HG02938 (cell line): ENCODE measurements around the gene KLHL6.

Experiments used
- ATAC-seq: cut with Tn5 transposase; IDR thresholded peaks from one replicate; pipeline ENCODE4 v1.9.1; 2021; ENCODE audit warnings: mild to moderate bottlenecking, moderate library complexity; ENCODE audit not compliant: unreplicated experiment

Gene KLHL6

DNA sequence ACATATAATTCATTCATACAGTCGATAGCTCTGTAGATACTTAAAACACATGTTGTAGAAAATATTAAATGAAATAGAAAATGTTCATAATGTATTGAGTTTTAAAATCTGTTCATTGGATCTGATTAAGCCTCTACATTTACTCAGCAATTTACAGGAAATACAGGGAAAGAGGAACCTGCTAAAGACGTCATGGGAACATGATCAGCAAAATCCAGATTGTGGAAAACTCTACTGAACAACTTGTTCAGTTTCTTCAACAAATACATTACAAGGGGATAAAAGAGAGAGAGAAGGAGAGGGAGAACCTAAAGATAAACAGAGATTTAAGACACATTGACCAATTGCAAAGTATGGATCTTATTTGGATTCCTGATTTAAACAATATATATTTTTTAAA, 46.7 kb downstream of the KLHL6 start:
- ATAC-seq, result no peak

DNA sequence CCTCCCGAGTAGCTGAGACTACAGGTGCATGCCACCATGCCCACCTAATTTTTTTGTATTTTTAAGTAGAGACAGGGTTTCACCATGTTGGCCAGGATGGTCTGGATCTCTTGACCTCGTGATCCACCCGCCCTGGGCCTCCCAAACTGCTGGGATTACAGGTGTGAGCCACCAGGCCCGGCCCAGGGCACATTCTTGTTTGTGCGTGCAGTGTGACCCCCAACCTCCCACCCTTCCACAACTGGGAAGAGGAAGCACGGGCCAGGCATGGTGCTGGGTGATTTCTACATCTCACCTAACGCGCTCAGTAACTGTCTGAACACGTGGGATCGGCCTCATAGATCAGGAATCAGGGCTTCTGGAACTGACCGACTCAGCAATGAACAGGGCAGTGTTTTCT, 48.0 kb downstream of the KLHL6 start:
- ATAC-seq, result no peak

DNA sequence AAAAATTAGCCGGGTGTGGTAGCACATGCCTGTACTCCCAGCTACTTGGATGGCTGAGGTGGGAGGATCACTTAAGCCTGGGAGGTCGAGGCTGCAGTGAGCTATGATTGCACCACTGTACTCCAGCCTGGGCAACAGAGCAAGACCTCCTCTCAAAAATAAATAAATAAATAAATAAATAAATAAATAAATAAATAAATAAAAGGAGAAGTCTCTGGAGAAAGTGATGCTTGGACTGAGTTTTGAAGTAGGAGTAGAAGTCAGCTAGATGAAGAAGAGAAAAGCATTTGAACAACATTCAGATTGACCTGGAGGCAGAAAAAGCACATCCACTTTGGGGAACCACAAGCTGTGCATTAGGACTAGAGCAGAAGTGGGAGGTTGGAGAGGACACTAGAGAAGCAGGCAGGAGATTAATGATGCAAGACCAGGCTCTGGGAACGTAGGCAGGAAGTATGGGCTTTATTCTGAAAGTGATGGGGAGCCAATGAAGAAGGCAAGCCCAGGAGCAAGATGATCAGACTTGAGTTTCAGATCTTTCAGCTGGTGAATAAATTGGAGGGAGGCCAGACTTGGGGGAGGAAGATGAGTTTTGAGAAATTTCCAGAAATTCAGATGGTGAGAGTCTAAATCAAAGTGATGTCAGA, 48.7 kb downstream of the KLHL6 start:
- no peak for ATAC-seq

DNA sequence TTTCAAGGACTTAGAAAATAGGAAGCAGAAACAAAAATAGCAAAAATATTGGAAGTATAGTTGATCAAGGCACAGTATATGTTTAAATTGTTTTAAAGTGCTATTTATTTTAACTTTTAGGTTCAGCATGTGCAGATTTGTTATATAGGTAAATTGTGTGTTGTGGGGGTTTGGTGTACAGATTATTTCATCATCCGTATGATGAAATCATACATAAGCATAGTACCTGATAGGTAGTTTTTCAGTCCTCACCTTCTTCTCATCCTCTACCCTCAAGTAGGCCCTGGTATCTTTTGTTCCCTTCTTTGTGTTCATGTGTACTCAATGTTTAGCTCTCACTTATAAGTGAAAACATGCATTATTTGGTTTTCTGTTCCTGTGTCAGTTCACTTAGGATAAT, 50.9 kb downstream of the KLHL6 start:
- ATAC-seq, result no peak

DNA sequence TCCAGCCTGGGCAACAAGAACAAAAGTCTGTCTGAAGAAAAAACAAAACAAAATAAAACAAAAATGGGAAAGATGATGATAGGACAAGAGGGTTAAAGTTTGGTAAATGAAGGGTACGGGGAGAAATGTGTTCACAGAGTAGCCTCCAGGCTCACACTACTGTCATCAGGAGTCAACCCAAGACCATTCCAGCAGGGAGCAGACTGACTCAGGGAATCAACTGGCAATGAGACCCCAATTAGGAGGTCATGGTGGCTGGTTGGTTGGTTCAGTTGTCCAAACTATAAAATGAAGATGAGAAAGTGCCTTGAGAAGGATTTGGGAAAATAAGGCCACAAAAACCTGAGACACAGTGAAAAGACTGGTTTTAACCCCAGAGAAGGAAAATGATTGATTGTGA, 51.8 kb downstream of the KLHL6 start:
- no peak for ATAC-seq

DNA sequence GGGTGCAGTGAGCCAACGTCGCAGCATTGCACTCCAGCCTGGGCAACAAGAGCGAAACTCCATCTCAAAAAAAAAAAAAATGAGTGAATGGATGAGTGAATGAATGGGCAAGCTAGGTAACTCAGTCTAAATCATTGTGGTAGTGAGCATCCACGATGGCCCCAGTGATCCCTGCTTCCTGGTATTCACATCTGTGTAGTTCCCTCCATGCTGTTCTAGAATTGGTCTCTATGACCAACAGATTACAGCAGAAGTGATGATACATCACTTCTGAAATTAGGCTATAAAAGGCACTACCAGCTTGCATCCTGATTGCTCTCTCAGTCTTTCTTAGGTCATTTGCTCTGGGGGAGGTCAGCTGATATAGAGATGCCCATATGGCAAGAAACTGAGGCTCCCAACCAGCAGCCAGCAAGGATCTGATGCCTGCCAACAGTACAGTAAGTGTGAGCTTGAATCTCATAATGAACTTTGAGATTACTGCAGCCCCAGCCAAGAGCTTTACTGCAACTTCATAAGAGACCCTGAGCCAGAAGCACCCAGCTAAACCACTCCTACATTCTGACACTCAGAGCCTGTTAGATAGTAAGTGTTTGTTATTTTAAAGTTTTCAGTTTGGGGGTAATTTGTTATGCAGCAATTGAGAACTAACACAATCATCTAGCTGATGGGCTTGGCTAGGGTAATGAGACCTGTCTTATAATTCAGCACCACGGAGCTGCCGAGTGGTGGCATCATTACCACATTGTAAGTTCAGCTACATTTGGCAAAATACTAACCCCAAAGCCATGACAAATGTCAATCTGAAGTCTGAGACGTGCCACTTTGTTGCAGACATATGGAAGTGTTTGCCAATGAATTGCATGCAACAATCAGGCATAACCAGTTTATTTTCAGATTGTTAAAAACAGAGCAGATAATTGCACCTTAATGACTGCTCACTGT, 53.0 kb downstream of the KLHL6 start:
- ATAC-seq, result no peak

DNA sequence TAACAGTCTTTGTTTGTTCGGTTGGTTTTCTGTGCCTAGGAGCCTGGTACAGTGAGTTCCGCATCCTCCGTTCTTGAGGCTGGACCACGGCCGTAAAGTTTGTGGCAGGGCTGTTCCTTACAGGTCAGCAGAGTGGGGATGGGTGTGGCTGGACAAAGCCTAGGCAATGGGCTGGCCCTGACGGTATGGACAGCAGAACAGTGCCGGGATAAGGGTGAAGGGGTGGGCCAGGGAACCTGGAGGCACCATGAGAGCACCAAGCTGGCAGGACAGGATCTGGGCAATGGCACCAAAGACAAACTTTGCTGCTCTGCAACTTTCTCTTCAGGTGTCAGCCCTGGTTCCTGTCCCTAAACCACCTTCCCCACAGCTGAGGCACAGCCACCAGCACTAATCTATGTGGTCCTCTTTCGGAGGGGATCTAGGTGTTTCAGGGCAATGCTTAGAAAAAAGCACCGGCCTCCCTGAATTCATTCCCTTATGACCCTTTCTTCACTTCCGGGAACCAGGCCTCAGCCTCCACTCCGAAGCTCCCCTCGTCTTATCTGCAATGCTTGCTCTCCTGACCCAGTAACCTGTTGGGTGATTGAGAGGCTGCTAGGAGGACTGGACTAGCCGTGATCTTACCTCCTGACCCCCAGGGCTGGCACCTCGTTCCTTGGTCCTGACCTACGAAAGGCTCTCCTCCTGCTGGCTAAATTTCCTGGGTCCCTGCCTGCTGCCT, 54.4 kb downstream of the KLHL6 start:
- ATAC-seq, result no peak

DNA sequence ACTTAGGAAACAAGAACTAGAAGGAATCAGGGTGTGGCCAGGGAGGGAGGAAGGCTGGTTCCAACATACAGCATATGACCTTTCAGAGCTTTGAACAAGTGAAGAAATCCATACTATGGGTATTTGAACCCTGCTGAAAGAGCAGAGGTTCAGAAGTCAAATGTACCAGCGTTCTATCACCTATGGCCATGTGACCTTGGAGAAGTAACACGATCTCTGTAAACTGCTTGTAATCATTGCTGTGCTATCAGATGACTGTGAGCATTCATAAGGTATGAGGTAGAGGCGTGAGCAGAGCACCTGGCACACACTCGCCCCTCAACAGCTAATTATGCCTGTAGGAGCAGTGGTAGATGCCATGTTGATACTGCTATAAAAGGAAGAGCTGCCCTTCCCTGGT, 55.2 kb downstream of the KLHL6 start:
- no peak for ATAC-seq

DNA sequence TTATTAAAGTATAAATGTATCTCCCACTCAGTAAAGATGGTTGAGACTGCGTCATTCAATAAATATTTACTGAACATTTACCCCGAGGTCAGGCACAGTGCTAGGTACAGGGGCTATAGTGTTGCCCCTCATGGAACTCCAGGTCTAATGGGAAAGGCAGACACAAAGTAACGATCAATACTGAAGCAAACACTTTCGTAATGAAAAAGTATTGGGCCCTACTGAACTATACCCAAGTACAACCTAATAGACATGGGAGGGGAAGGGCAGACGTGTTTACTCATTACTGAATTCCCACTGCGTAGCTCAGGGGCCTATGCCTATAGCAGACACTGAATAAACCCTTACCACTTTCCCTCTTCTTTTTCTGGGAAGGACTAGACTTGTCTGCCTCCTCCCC, 56.9 kb downstream of the KLHL6 start:
- no peak for ATAC-seq

DNA sequence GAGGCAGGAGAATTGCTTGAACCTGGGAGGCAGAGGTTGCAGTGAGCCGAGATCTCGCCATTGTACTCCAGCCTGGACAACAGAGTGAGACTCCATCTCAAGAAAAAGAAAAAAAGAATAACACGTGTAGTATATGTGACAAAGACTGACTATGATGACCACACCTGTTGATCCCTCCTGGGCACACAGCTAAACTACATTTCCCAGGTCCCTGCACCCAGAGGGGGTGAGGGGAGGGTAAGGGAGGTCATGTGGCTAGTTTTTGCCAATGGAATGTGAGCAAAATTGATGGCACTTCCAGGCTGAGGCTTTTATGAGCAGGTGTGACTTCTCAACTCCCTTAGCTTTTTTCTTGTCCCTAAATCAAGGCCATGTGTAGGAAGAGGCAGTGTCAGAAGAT, 58.2 kb downstream of the KLHL6 start:
- ATAC-seq, result no peak

DNA sequence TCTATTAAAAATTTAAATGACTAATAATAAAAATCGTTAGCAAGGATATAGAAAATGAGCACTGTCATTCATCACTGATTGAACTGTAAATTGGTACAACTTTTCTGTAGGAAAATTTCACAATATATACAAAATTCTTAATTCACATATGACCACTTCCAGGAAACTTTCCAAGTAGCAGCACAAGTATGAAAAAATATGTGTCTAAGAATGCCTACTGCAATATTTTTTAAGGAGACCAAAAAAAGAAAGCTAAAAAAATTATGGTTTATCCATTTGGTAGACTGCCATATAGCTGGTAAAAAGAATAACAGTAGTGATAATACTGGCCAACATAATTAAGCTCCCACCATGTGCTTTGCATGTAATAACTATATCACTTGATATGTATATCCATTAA, 59.2 kb downstream of the KLHL6 start:
- no peak for ATAC-seq

DNA sequence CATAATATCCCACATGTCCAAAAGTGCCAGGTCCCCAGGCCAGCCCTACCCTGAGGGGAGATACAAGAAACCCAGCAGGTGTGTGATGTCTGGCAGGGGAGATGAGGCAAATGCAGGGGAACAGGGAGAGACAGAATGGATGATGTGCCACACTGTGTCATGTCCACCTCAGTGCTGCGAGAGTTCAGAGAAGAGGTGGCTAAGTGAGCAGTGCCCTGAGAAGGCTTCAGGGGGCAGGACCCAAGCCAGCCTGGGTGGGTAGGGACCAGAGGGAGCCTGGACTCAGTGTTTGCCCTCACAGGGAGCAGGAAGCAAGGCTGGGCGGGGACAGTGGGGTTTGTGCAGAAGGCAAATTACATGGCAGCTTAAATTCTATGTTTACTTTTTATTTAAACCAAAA, 61.2 kb downstream of the KLHL6 start:
- no peak for ATAC-seq

DNA sequence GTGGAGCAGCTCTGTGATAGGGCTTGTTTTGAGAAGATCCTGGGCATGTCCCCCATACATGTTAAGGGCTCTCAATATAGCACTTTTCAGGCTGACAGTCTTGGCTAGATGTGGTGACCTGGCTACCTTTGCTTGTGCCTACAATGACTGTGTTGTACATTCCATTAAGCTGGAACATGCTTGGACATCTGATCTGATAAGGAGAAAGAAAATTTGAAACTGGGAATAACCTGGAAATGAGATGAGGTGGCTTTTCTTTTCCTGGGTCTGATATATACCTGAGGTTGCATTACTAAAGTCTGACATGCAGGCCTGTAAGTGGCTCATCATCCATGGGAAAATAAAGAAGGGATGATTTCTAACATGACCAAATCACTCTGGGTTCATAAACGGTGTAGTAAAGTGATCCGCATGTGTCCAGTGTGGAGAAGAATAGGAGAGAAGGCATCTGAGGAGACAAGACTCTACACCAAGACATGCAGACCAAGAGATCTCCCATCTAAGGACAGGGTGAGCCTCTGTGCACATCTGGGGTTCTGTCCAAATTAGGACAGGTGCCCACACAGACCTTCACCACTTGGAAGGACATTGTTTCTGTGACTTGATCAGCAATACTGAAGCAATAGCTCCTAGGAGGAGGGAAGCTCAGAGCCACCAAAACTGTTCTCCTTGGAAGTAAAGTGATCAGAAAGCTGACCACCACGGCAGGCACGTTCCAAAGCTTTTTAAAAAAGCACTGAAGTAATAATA, 62.0 kb downstream of the KLHL6 start:
- ATAC-seq, result no peak

DNA sequence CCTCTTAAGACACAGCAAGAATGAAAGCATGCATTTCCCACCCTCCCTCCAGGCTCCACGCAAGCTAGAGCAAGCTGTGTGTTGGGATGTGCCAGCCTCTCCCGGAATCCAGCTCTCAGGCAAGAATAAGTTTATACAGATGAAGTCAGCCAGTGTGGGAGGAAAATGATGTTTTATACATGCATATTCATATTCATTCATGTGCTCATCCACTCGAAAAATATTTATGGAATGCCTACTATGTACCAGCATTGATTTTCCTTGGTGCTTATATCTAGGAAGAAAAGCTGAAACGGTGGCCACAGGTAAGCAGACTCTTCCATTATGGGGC, 62.7 kb downstream of the KLHL6 start:
- no peak for ATAC-seq

DNA sequence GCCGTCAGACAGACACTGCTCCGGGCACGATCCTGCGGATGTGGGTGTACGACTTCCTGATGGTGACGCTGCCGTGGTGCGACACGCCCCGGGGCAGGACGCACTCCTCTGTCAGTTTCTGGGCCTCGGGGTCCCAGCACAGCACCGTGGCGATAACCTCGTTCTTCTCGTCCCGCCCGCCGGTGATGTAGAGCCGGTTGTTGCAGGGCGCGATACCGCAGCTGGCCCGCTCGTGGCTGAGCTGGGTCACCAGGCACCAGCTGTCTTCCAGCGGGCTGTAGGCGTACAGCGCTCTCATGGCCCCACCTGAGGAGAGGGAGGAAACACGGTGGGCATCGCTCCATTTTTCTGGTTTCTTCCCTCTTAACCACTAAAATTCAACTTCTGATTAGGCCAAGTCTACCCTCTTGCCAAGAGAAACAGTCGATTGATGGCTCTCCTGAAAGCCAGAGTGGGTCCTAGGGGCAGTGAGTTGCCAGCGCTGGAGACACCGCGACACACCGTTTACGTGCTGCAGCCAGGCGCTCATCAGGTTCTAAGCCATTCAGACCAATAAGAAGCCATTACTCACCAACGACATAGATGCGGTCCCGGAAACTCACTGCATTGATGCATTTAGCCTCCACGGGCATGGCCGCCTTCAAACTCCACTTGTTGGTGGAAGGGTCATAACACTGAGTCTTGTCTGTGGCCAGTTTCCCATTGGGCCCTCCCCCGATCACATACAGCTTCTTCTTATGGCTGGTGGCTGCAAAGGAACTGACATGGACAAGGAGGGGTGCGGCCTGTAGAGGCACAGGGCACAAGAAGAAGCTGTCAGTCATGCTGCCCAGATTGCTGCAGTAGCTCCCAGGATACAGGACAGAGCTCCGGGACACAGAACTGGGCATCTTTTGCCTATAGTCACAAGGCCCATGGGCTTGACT, 63.3 kb downstream of the KLHL6 start:
- ATAC-seq, result no peak

DNA sequence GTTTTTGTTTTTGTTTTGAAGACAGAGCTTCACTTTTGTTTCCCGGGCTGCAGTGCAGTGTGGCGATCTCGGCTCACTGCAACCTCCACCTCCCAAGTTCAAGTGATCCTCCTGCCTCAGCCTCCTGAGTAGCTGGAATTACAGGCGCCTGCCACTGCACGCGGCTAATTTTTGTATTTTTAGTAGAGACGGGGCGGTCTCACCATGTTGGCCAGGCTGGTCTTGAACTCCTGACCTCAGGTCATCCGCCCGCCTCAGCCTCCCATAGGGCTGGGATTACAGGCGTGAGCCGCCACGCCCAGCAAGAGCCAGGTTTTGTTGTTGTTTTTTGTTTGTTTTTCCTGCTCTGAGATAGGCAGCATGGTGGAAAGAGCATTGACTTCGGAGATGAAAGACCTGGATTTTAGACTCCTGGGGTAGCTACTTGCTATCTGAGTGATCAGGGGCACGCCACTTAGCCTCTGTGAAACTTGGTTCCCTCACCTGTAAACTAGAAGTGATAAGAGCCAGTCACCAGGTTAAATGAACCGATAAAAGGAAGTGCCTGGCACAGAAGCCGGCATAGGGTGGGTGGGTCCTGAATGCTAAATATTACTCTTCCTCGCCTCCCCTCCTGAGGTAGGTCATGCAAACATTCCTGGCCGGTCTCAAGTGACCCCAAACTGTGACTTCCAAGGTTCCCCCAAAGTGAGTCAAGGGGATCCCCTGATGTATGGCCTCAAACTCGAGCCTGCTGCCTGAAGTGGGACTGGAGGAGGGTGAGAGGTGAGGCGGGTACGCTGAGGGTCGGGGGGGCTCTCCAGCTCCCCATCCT, 64.2 kb downstream of the KLHL6 start:
- ATAC-seq, result no peak

DNA sequence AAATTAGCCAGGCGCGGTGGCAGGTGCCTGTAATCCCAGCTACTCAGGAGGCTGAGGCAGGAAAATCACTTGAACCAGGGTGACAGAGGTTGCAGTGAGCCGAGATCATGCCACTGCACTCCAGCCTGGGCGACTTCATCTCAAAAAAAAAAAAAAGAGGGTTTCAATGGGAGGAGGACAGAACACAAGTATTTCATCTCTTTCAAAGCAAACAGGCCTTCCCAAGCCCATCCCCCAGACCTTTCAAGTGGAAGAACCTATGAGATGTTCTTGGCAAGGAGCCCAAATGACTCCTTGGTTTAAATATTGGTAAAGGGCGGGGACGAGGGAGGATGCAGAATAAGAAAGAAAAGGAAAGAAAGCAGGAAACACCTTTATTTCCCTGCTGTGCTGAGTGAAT, 64.9 kb downstream of the KLHL6 start:
- ATAC-seq, result no peak

DNA sequence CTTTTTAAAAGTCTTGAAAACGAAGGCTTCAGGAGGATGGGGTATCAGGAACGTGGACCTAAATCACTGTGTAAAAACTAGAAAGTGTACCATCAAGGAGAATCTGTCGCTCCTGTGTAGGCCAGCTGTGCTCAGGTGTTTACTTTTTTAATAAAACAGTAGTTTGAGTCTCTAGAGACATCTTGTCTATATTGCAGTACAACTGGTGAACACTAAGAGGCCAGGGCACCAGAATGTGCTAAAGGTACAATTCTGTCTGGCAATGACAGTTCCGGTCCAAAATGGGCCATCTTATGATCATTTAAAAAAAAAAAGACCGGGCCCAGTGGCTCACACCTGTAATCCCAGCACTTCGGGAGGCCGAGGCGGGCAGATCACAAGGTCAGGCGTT, 65.3 kb downstream of the KLHL6 start:
- no peak for ATAC-seq

DNA sequence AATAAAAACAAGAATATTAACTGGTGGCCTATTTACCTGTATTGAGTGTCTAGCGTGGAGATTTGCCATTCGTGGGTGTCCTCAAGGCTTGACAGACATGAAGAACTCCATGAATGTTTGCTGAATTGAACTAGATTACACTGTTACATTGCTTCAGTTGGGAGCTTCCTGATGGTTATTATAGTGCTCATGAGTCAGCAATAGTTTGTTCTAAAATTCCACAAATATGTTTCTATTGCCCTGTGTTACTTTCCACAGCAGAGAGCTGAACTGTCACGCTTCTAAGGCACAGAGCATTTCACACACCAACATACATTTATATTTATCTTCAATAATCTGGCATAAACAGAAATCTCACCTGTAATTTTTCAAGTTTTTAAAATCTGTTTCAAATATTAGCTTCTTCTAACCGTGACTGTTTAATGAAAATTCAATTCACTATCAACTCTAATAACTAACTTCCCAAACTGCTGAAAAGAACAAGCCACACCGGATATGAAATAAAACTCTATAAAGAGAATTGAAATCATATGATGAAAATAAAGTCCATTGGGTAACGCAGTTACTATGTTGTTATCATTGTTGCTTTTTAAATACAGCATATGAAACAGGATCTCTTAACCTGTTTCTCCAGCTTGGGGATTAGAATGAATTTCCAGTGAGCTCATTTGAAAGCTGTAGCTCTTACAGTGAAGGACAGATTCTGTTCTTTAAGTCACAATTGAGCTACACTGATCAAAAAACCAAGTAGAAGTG, 65.9 kb downstream of the KLHL6 start:
- no peak for ATAC-seq
